PC-9 (cell line): ENCODE measurements around the gene PGAM1.

ENCODE experiments used
- CTCF ChIP-seq: fragments of 200-600 bp; sonication (generic); conservative IDR thresholded peaks from 2 replicates; pipeline ENCODE4 v1.6.1; 2017; ENCODE audit warnings: mixed run types, antibody characterized with exemption, mild to moderate bottlenecking, moderate library complexity
- EZH2 ChIP-seq: fragments of 200-600 bp; sonication (generic); IDR thresholded peaks from 2 replicates; pipeline ENCODE4 v1.8.0; 2017; ENCODE audit warnings: antibody characterized with exemption, low read depth

- TF ChIP-seq CTCF, result no peak
- no peak for TF ChIP-seq EZH2
Measured at GRCh38 chr10:97416565-97416964, 9.4 kb upstream of the PGAM1 start.
